NCI-H82 (cell line): ENCODE measurements around the gene IL12RB1.
"Not testable (repeated sequence)": the region's sequence is repeated elsewhere in the genome, so short reads cannot be mapped to it uniquely, and the experiment has no call there.

ENCODE experiments used
- DNase-seq: peaks from one replicate; lab custom pipeline; 2025; lab: John Stamatoyannopoulos, UW

Gene IL12RB1

GRCh38 chr19:18112989-18113478, 26.3 kb upstream of the IL12RB1 start:
- peak; percentile 96 for DNase-seq

- DNase-seq = peak; percentile 60
These were observed 24.0 kb upstream of the IL12RB1 start for GRCh38 chr19:18110609-18111232.

- peak; percentile 66 for DNase-seq
These were observed 23.2 kb upstream of the IL12RB1 start for GRCh38 chr19:18109733-18110608.

GRCh38 chr19:18109341-18109732, 22.6 kb upstream of the IL12RB1 start:
- no peak for DNase-seq

- no peak for DNase-seq
These were observed 22.2 kb upstream of the IL12RB1 start for GRCh38 chr19:18108897-18109296.

GRCh38 chr19:18107235-18107634, 20.5 kb upstream of the IL12RB1 start:
- peak; percentile 37 for DNase-seq

- not testable (repeated sequence) for DNase-seq
These were observed 18.5 kb upstream of the IL12RB1 start for GRCh38 chr19:18105259-18105658.

- no peak for DNase-seq
These were observed 18.0 kb upstream of the IL12RB1 start for GRCh38 chr19:18104793-18105131.

GRCh38 chr19:18102916-18103542, 16.3 kb upstream of the IL12RB1 start:
- peak; percentile 96 for DNase-seq

- DNase-seq = no peak
These were observed 14.5 kb upstream of the IL12RB1 start for GRCh38 chr19:18101268-18101667.

- no peak for DNase-seq
These were observed 14.0 kb upstream of the IL12RB1 start for GRCh38 chr19:18100710-18101109.

- no peak for DNase-seq
These were observed 12.9 kb upstream of the IL12RB1 start for GRCh38 chr19:18099623-18099995.

- DNase-seq = peak; percentile 50
These were observed 12.3 kb upstream of the IL12RB1 start for GRCh38 chr19:18098891-18099622.

- peak; percentile 71 for DNase-seq
These were observed 11.5 kb upstream of the IL12RB1 start for GRCh38 chr19:18097993-18098890.

- peak; percentile 95 for DNase-seq
These were observed 10.7 kb upstream of the IL12RB1 start, which contains the start of gene MAST3 for GRCh38 chr19:18097217-18097992. TSS of gene MAST3 (plus strand) at chr19:18097778. CDS start at chr19:18097793, 15 bp downstream.

GRCh38 chr19:18096258-18096657, 9.5 kb upstream of the IL12RB1 start:
- DNase-seq = no peak

GRCh38 chr19:18093439-18094161, 6.9 kb upstream of the IL12RB1 start:
- peak; percentile 73 for DNase-seq

GRCh38 chr19:18091217-18091608, 4.5 kb upstream of the IL12RB1 start:
- DNase-seq = no peak

- no peak for DNase-seq
These were observed 3.9 kb upstream of the IL12RB1 start for GRCh38 chr19:18090545-18091216.
